Measurements from ENCODE around the gene SAPCD2. TPM values are rescaled to one million over a fixed set of nuclear protein-coding genes. Genes with fewer than 3 reads are reported as not detected.
"Not testable (repeated sequence)": the region's sequence is repeated elsewhere in the genome, so short reads cannot be mapped to it uniquely, and the experiment has no call there.

The SAPCD2 gene, protein sequence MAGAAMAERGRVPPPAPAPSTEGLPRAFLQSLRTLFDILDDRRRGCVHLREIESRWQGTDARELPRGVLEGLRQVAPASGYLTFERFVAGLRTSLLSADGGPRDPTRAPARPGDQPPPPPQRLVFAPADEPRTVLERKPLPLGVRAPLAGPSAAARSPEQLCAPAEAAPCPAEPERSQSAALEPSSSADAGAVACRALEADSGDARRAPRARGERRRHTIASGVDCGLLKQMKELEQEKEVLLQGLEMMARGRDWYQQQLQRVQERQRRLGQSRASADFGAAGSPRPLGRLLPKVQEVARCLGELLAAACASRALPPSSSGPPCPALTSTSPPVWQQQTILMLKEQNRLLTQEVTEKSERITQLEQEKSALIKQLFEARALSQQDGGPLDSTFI
- 58.5 and 69.2 TPM in 2 replicates for total RNA-seq (2014; rRNA removed; shearing (Covaris generic))
- polyA plus RNA-seq (2015; cell fraction: cytosol; rRNA removed): 32.5 and 35.8 TPM in 2 replicates
- polyA plus RNA-seq (2015; cell fraction: nucleus; rRNA removed): 32.0 and 34.9 TPM in 2 replicates

GRCh38 chr9:137070201-137070905, at the start of gene SAPCD2:
Gene SAPCD2, minus strand, starts transcription at chr9:137070557. Its CDS starts 97 bp downstream, at chr9:137070460.
- DNase-seq (ENCODE audit: low read depth): peak; percentile 95

DNA sequence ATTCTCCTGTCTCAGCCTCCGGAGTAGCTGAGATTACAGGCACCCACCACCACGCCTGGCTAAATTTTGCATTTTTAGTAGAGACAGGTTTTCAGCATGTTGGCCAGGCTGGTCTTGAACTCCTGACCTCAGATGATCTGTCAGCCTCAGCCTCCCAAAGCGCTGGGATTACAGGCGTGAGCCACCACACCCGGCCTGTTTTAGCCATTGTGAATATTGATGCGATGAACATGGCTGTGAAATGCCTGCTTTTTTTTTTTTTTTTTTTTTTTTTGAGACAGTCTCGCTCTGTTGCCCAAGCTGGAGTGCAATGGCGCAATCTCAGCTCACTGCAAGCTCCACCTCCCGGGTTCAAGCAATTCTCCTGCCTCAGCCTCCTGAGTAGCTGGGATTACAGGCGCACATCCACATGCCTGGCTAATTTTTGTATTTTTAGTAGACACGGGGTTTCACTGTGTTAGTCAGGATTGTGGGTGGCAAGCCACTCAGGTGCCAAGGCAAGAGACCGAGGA, 47.8 kb upstream of the SAPCD2 start:
- DNase-seq (ENCODE audit: low read depth): not testable (repeated sequence)

DNA sequence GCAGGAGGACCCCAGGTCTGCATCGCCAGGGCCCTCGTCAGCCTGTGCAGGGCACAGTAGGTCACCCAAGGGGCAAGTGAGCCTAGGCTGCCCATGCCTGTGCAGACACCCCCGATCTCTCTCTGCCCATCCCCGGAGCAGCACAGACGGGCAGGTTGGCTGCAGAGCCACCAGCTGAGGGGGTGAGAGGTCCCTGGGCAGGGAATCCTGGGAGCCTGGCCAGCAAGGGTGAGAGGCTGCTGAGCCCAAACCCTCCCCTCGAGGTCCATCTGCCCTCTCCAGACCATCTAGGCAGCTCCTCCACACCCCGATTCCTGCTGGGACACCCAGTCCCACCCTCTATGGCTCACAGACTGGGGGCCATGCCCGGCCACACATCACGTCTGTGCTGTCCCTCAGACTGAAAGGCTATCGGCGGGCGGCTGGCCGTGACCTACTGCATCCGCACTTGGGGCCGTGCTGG, 46.9 kb upstream of the SAPCD2 start:
- no peak for DNase-seq (ENCODE audit: low read depth)

- no peak for DNase-seq (ENCODE audit: low read depth)
Observed at GRCh38 chr9:137116728-137117127, 46.4 kb upstream of the SAPCD2 start.

GRCh38 chr9:137116027-137116507, 45.7 kb upstream of the SAPCD2 start:
- no peak for DNase-seq (ENCODE audit: low read depth)

GRCh38 chr9:137115394-137116026, 45.2 kb upstream of the SAPCD2 start:
- no peak for DNase-seq (ENCODE audit: low read depth)

DNA sequence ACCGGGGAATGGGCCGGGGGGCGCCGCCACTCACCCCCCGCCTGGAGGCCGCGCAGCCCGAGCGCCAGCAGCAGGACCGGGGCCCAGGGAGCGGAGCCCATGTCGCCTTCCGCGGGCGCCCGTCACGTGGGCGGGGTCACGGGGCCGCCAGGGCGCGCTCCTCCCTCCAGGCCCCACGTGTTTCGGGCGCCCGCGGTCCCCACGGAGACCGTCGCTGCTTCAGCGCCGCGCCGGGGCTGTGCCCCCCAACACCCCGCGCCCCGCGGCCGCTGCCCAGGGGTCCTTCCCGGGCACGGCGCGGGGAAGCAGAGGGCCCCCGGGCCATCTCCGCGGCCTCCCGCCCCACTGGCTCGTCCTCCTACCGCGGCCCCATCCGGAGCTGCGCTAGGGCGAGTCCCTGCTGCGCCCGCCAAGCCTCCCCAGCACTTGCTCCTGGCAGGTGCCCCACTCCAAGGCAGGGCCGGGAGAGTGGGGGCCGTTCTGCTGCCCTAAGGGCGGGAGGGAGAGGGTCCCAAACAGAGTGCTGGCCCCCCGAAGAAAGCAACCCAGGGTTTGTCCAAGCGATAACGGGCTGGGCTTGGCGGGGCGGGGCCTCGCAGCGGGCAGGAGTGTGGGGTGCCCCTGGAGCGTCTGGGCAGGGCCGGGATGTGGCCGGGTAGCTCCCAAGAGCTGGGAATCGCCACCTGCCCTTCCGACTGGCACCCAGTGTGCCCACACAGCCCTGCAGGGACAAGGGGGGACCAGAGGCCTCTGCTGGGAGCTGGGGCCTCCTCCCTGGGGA, 44.4 kb upstream of the SAPCD2 start, which contains the start of gene DPP7:
DPP7 (minus strand) TSS at position 121 of the 781 bp plus-strand sequence; CDS start at position 101, 20 bp downstream.
- no peak for DNase-seq (ENCODE audit: low read depth)

DNA sequence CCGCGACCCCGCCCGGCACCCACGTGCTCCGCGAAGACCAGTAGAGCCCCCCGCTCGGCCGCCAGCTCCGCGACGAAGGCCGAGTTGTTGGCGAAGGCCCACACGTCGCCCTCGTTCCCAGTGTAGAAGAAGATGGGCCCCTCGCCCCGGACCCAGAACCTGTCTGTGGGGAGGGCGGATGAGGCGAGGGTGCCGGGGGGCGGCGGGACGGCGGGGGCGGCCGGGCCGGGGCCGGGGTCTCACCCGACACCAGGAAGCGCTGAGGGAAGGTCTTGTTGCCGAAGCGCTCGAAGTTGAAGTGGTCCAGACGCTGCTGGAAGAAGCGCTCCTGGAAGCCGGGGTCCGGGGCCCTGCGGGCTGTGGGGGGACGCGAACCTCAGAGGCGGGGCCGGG, 43.9 kb upstream of the SAPCD2 start:
- no peak for DNase-seq (ENCODE audit: low read depth)

DNA sequence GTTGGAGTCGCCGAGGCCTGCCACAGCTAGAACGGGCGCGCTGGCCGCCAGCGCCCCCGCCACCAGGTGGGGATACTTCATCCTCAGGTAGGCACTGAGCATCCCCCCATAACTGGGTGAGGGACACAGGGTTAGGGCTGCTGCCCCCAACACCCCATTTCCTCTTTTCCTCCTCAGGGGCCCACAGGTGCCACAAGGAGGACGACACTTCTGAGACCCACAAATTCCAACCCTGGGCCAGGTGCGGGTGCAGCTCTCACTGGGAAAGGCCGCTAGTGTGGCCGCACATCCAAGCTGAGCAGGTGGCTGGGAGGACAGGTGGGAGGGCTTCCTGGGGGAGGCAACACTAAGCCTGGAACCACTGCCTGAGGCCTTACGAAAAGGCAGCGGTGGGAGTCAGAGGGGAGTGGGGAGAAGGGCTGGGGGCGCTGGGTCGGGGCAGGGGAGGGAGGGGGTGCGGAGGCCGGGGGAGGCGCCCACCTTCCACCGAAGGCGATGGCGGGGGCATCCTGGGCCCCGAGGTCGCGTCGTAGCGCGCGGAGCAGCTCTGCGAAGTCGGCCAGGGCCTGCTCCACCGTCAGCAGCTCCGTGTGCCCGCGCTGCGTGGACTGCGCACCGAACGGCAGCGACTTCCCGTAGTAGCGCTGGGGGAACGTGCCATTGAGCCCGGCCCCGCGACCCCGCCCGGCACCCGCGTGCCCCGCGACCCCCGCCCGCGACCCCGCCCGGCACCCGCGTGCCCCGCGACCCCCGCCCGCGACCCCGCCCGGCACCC, 43.2 kb upstream of the SAPCD2 start:
- DNase-seq (ENCODE audit: low read depth): no peak

DNA sequence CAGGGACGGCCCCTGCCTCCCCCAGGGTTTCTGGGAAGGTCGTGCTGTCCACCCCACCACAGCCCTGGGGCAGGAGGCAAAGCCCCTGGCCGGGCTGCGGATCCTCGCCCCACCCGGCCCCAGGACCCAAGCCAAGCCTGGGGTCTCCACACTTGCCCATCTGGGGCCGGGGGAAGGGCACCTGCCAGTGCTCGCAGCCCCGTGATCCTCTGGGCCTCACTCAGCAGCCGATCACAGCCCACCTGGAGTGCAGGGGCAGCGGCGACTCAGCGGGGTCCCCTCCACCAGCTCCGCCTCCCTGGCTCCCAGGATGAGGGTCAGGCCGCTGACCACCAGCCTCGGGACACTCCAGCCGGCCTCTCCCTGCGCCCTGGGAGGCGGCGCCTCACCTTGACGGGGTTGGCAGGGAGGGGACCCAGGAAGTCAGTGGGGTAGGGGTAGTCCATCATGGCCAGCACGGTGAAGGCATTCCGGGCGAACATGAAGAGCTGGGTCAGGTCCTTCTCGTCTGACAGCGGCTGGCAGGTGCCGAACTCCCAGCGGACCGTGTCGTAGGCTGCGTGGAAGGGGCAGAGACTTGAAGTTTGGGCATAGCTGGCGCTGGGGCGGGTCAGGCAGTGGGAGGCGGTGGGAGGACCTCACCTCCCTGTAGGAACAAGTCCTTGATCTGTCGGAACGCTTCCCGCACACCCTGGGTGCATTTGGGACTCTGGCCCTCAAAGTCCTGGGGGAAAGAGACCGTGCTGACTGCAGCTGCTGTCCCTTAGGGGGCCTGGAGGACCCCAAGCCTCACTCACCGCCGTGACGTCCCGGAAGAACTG, 42.4 kb upstream of the SAPCD2 start:
- no peak for DNase-seq (ENCODE audit: low read depth)

DNA sequence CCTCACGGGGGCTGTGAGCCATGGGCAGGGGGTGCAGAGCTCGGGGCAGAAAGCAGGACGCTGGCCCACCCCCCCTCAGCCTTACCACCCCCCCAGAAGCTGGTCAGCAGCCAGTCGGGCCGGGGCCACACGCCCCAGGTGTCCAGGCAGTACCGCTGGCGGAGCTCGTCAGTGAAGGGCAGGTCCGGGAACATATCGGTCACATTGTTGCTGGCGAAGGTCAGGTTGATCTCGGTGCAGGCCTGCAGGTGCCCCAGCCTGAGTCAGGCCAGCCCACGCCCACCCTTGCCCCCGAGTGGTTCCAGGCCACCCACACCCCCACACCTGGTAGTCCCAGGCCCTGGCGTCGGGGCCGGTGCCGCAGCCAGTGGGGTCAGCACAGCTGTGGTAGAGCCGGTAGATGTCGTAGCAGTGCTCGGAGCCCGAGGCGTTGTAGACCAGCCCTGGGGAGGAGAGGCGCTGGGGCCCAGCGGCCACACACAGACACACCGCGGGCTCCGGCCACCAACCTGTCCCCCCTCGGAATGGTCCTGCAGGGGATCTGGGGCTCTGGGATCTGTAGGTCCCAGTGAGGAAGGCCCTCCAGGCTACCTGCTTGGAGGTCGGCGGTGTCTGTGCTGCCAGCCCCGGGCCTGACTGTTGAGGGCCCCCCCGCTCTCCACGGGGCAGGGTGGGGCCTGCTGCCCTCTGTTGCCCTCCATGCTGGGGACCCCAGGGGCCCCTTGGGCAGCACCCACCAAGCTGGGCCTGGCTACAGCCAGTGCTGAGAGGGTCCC, 41.6 kb upstream of the SAPCD2 start:
- no peak for DNase-seq (ENCODE audit: low read depth)

GRCh38 chr9:137110911-137111787, 40.8 kb upstream of the SAPCD2 start:
- DNase-seq (ENCODE audit: low read depth): no peak

DNA sequence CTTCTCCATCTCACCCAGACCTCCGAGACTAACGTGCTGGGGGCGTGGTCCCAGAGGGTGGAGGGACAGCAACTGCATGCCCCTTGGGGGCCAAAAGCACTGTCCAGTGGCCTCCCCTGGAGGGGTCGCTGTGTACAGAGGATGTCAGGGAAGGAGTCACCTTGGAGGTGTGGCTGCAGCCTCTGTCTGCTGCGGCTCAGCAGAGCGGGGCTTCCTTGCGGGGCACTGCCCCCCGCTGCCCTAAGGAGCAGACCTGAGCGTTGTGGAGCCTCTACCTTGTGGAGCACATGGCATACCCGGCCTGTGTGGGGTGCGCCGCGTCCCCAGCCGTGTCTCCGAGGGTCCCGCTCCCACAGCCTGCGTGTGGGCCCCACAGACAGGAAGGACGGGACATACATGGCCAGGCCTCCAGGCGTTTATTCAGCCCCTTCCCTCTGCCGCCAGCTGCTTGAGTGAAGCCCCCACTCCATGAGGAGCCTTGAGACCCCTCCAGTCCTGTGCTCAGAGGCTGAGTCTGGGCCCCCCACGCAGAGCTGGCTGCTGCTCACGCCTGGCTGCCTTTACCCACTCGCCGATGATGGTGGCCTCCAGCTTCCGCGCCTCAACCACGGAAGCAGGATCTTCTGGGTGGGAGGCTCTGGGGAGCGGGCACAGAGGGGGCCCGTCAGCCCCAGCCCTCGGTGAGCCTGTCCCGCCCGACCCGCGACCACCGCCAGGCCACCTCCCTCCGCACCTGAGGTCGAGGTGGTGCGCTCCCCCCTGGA, 40.0 kb upstream of the SAPCD2 start:
- DNase-seq (ENCODE audit: low read depth): no peak

- DNase-seq (ENCODE audit: low read depth): no peak
Observed at GRCh38 chr9:137109250-137110146, 39.1 kb upstream of the SAPCD2 start.

DNA sequence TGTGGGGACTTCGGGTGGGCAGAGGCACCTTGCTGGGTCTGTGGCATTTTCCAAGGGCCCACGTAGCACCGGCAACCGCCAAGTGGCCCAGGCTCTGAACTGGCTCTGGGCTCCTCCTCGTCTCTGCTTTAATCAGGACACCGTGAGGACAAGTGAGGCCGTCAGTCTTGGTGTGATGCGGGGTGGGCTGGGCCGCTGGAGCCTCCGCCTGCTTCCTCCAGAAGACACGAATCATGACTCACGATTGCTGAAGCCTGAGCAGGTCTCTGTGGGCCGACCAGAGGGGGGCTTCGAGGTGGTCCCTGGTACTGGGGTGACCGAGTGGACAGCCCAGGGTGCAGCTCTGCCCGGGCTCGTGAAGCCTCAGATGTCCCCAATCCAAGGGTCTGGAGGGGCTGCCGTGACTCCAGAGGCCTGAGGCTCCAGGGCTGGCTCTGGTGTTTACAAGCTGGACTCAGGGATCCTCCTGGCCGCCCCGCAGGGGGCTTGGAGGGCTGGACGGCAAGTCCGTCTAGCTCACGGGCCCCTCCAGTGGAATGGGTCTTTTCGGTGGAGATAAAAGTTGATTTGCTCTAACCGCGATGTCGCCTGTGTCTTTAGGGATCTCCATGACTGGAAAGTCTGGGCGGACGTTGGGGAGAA, 38.4 kb upstream of the SAPCD2 start:
- no peak for DNase-seq (ENCODE audit: low read depth)
